Fibroblast of lung (primary cell): ENCODE data around the gene MLIP. TPM values are rescaled to one million over a fixed set of nuclear protein-coding genes. Genes with fewer than 3 reads are reported as not detected.

Experiments used
- DNase-seq, 2 donors: peaks; one replicate each; pipeline versions ENCODE4 v3.0.0 to v3.0.0-alpha.2; 2010; ENCODE audit warnings: low read depth in 2 of 2
- H2AFZ ChIP-seq: 2 replicates; pipeline ENCODE4 v1.5.1; 2012; ENCODE audit warnings: low read length, control low read depth, inconsistent platforms
- H3K27ac ChIP-seq: 2 replicates; pipeline ENCODE4 v1.5.1; 2011; ENCODE audit warnings: low read length, control low read depth; ENCODE audit not compliant: insufficient read depth
- H3K27me3 ChIP-seq: 2 replicates; pipeline ENCODE4 v1.5.1; 2011; ENCODE audit warnings: mild to moderate bottlenecking, low read length; ENCODE audit not compliant: control insufficient read depth, insufficient read depth
- H3K36me3 ChIP-seq: 2 replicates; pipeline ENCODE4 v1.5.1; 2011; ENCODE audit warnings: low read length; ENCODE audit not compliant: control insufficient read depth, insufficient read depth
- H3K4me1 ChIP-seq: 2 replicates; pipeline ENCODE4 v1.5.1; 2011; ENCODE audit warnings: low read length; ENCODE audit not compliant: control insufficient read depth, insufficient read depth; ENCODE audit errors: extremely low read depth
- H3K4me2 ChIP-seq: 2 replicates; pipeline ENCODE4 v1.5.1; 2011; ENCODE audit warnings: low read length, control low read depth; ENCODE audit not compliant: insufficient read depth; ENCODE audit errors: extremely low read depth
- H3K4me3 ChIP-seq, 4 experiments: fragments of 200-600 bp in 1 of 4; sonication (generic) in 1 of 4; replicated peaks in 1 of 4; 2 replicates each; pipeline ENCODE4 v1.5.1; 2011 to 2016; ENCODE audit warnings: low read length in 4 of 4, low read depth in 3 of 4, mild to moderate bottlenecking in 3 of 4, control low read depth in 2 of 4, inconsistent platforms in 1 of 4, mixed read lengths in 1 of 4; ENCODE audit not compliant: insufficient read depth in 1 of 4; ENCODE audit errors: control extremely low read depth in 1 of 4
- H3K79me2 ChIP-seq: 2 replicates; pipeline ENCODE4 v1.5.1; 2012; ENCODE audit warnings: mild to moderate bottlenecking, low read length, inconsistent platforms; ENCODE audit not compliant: control insufficient read depth, insufficient read depth
- H3K9ac ChIP-seq: 2 replicates; pipeline ENCODE4 v1.5.1; 2011; ENCODE audit warnings: mild to moderate bottlenecking, low read length, control low read depth; ENCODE audit not compliant: insufficient read depth
- H3K9me3 ChIP-seq: 2 replicates; pipeline ENCODE4 v1.5.1; 2012; ENCODE audit warnings: low read depth, low read length; ENCODE audit not compliant: control insufficient read depth, insufficient read depth
- H4K20me1 ChIP-seq: 2 replicates; pipeline ENCODE4 v1.5.1; 2011; ENCODE audit warnings: low read length; ENCODE audit not compliant: control insufficient read depth, insufficient read depth; ENCODE audit errors: extremely low read depth
- EZH2 ChIP-seq: IDR thresholded peaks from 2 replicates; pipeline ENCODE4 v1.5.1; 2012; ENCODE audit warnings: low read length, control low read depth, mild to moderate bottlenecking; ENCODE audit errors: missing control alignments
- polyA plus RNA-seq, 2 donors: library from polyadenylated mRNA; depleted of rRNA in 1 of 2; stranded (reverse) in 1 of 2; unstranded in 1 of 2; fragments of >200 nt; gene quantifications; 2 replicates each; pipeline ENCODE4 v1.2.1, GENCODE V29; 2011 to 2012; ENCODE audit warnings: missing spikeins in 1 of 2
- total RNA-seq: library from RNA; depleted of rRNA; stranded (reverse); fragments of >200 nt; gene quantifications from 2 replicates; pipeline ENCODE4 v1.2.1, GENCODE V29; 2014
- TF ChIP-seq, protein P1 (sequence below), 2 donors: IDR thresholded peaks in 1 of 2; conservative IDR thresholded peaks in 1 of 2; 1 replicate in 1 of 2; 2 replicates in 1 of 2; pipeline ENCODE4 v1.5.1; 2011 to 2012; ENCODE audit warnings: low read length in 2 of 2, control low read depth in 1 of 2, inconsistent platforms in 1 of 2, low read depth in 1 of 2, mild to moderate bottlenecking in 1 of 2

The MLIP gene
- total and polyA plus RNA-seq, 2 donors (not counting 1 experiment from before 2014, with no cell fraction given) = 0.07 TPM; not detected in 1

DNA sequence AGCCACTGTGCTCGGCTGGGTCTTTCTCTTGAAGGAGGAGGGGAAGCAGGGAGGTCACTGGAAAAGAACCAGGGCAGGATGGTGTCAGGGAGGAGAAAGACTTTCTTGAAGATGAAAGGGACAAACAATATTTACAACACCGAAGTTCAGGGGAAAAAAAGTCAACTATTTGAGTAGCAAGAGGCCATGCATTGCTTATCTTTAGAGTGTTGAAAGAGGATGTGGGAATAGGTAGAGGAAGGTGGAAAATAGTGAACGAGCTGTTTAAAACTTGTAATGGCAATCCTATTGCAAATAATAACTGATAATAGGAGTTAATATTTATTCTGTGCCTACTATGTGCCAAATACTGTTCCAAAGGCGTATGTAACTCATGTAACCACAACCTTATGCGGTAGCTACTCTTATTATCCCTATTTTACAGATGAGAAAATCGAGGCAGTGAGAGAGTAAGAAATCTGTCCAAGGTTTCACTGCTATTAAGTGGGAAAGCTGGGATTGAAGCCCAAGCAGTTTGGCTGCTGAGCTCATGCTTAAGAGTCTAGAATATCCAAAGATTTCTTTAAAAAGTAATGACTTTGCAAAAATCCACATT, 12.7 kb upstream of the MLIP start:
- Histone ChIP-seq H3K27me3 (no peaks in the 10 kb centered on the region), H3K4me2 (no peak overlapping the region), H3K79me2 (no peaks in the 10 kb centered on the region), H2AFZ (no peak overlapping the region), H3K36me3 (no peaks in the 10 kb centered on the region), H4K20me1 (no peaks in the 10 kb centered on the region), H3K4me1 (no peaks in the 10 kb centered on the region), H3K9ac (no peak overlapping the region), H3K9me3 (no peaks in the 10 kb centered on the region), H3K27ac (no peak overlapping the region), H3K4me3 (no peak overlapping the region)
- TF ChIP-seq, protein P1, sequence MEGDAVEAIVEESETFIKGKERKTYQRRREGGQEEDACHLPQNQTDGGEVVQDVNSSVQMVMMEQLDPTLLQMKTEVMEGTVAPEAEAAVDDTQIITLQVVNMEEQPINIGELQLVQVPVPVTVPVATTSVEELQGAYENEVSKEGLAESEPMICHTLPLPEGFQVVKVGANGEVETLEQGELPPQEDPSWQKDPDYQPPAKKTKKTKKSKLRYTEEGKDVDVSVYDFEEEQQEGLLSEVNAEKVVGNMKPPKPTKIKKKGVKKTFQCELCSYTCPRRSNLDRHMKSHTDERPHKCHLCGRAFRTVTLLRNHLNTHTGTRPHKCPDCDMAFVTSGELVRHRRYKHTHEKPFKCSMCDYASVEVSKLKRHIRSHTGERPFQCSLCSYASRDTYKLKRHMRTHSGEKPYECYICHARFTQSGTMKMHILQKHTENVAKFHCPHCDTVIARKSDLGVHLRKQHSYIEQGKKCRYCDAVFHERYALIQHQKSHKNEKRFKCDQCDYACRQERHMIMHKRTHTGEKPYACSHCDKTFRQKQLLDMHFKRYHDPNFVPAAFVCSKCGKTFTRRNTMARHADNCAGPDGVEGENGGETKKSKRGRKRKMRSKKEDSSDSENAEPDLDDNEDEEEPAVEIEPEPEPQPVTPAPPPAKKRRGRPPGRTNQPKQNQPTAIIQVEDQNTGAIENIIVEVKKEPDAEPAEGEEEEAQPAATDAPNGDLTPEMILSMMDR (conservative IDR thresholded peaks at IDR 0.05 in 1 of 2, IDR thresholded peaks at IDR 0.05 in 1 of 2; ENCODE audit: low read depth in 1 of 2, low read length in 2 of 2) = no peak
- DNase-seq = no peak

DNA sequence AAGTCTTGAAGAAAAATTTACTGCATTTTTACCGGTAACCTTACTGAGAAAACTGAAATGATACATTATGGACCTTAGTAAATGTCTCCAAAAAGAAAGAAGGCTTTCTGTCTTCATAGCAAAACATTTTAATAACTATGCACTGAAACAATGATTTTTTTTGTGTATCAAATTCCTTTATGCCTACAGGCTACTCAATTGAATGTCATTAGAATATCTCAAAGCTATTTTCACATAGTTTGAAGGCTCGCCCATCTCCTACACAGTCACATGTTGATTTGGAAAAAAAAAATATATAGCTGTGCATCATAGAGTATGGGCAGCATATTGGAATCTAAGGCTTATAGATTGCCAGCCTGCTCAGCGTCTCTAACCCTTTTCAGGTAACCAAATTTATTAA, 12.0 kb upstream of the MLIP start:
- Histone ChIP-seq H3K4me2 (no peak overlapping the region), H3K27ac (no peak overlapping the region), H3K9me3 (no peaks in the 10 kb centered on the region), H3K36me3 (no peaks in the 10 kb centered on the region), H3K9ac (no peak overlapping the region), H4K20me1 (no peaks in the 10 kb centered on the region), H3K79me2 (no peaks in the 10 kb centered on the region), H2AFZ (no peak overlapping the region), H3K27me3 (no peaks in the 10 kb centered on the region), H3K4me3 (no peak overlapping the region), H3K4me1 (no peaks in the 10 kb centered on the region)
- DNase-seq = no peak
- TF ChIP-seq EZH2 = no peak
- TF ChIP-seq, protein P1 (conservative IDR thresholded peaks at IDR 0.05 in 1 of 2, IDR thresholded peaks at IDR 0.05 in 1 of 2; ENCODE audit: low read depth in 1 of 2, low read length in 2 of 2) = no peak

DNA sequence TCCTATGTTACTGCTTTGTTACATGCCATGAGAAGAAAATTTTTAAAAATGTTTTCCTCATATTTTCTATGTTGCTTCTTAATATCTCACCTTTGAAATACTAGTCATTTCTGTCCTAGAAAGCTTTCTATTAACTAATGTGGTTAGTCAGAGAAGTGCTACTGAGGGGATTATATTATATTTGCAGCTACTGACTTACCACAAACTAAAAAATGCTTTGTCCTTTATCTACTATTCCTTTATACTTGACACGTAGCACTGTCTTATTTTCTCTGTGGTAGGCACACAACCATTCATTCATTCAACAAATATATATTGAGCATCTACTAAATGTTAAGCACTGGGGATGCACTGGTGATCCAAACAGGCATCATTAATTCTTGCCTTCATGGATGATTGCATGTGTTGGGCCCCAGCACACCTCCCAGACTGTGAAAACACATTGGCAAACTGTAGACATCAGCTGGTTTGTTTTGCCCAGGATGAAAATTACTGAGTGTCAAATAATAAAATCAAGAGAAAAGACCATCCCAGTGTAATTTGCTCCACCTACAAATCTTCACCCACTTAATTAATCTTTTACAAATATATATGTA, 10.7 kb upstream of the MLIP start:
- Histone ChIP-seq H4K20me1 (no peaks in the 10 kb centered on the region), H2AFZ (no peak overlapping the region), H3K9ac (no peak overlapping the region), H3K79me2 (no peaks in the 10 kb centered on the region), H3K36me3 (no peaks in the 10 kb centered on the region), H3K4me1 (no peaks in the 10 kb centered on the region), H3K9me3 (no peaks in the 10 kb centered on the region), H3K27me3 (no peaks in the 10 kb centered on the region), H3K4me3 (no peak overlapping the region), H3K27ac (no peak overlapping the region), H3K4me2 (no peak overlapping the region)
- no peak for TF ChIP-seq EZH2
- TF ChIP-seq, protein P1 (conservative IDR thresholded peaks at IDR 0.05 in 1 of 2, IDR thresholded peaks at IDR 0.05 in 1 of 2; ENCODE audit: low read depth in 1 of 2, low read length in 2 of 2) = no peak
- DNase-seq = no peak
